Measurements from ENCODE around the gene THADA. TPM values are rescaled to one million over a fixed set of nuclear protein-coding genes. Genes with fewer than 3 reads are reported as not detected.

The THADA gene
- polyA plus RNA-seq, 3 donors, result 7.3 to 11.2 (median 9.7) TPM

- Histone ChIP-seq H3K27ac (ENCODE audit: low read depth in 1 of 2, low read length in 2 of 2) (peak overlapping the region in 1 of 2 donors; percentile 60), H3K79me2 (ENCODE audit: insufficient read depth, low read length) (no peaks in the 10 kb centered on the region), H3K9me3 (replicated peaks in 1 of 2; ENCODE audit: control insufficient read depth in 1 of 2, insufficient read depth in 1 of 2, low read length in 2 of 2) (no peaks in the 10 kb centered on the region), H4K20me1 (ENCODE audit: insufficient read depth, low read length) (no peaks in the 10 kb centered on the region), H3K4me3 (replicated peaks in 1 of 3; ENCODE audit: low read depth in 2 of 3, low read length in 3 of 3) (no peak overlapping the region), H3K9ac (ENCODE audit: insufficient read depth, low read length, poor library complexity, severe bottlenecking) (no peak overlapping the region), H3K27me3 (ENCODE audit: control insufficient read depth in 2 of 2, insufficient read depth in 2 of 2, low read length in 2 of 2) (no peaks in the 10 kb centered on the region), H3K4me2 (replicated peaks; ENCODE audit: extremely low read depth, low read length, poor library complexity, severe bottlenecking) (no peak overlapping the region), H3K36me3 (replicated peaks in 1 of 2; ENCODE audit: control insufficient read depth in 1 of 2, insufficient read depth in 2 of 2, low read length in 2 of 2) (no peaks in the 10 kb centered on the region), H2AFZ (ENCODE audit: insufficient read depth, low read depth, low read length, poor library complexity, severe bottlenecking) (no peak overlapping the region), H3K4me1 (ENCODE audit: control insufficient read depth in 1 of 2, insufficient read depth in 2 of 2, low read length in 2 of 2) (peaks cover 21 to 29% of the 10 kb centered on the region in 2 donors)
- Mint-ChIP-seq H3K27ac (peak overlapping the region in 5 of 7 donors; percentile 45 to 80 (median 59)), H3K36me3 (peaks cover 7 to 18% of the 10 kb centered on the region in 2 donors), H3K4me3 (no peak overlapping the region), H3K9me3 (no peaks in the 10 kb centered on the region), H3K27me3 (ENCODE audit: low read depth in 3 of 3) (no peaks in the 10 kb centered on the region), H3K4me1 (peaks cover 49% of the 10 kb centered on the region)
- intact Hi-C loops (cut with micrococcal nuclease), result loop anchor here (5.0 to 10.0 kb wide), 6 partner anchors 180 to 537 kb away; partner anchors contain the start of gene ZFP36L2 (in 2 of the 2)
- peak; percentile 65 to 78 (median 77) for DNase-seq
- TF ChIP-seq, protein P1, sequence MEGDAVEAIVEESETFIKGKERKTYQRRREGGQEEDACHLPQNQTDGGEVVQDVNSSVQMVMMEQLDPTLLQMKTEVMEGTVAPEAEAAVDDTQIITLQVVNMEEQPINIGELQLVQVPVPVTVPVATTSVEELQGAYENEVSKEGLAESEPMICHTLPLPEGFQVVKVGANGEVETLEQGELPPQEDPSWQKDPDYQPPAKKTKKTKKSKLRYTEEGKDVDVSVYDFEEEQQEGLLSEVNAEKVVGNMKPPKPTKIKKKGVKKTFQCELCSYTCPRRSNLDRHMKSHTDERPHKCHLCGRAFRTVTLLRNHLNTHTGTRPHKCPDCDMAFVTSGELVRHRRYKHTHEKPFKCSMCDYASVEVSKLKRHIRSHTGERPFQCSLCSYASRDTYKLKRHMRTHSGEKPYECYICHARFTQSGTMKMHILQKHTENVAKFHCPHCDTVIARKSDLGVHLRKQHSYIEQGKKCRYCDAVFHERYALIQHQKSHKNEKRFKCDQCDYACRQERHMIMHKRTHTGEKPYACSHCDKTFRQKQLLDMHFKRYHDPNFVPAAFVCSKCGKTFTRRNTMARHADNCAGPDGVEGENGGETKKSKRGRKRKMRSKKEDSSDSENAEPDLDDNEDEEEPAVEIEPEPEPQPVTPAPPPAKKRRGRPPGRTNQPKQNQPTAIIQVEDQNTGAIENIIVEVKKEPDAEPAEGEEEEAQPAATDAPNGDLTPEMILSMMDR (IDR thresholded peaks at IDR 0.05), result peak; percentile 87
These were observed 111.4 kb downstream of the THADA start for GRCh38 chr2:43484323-43484930.

DNA sequence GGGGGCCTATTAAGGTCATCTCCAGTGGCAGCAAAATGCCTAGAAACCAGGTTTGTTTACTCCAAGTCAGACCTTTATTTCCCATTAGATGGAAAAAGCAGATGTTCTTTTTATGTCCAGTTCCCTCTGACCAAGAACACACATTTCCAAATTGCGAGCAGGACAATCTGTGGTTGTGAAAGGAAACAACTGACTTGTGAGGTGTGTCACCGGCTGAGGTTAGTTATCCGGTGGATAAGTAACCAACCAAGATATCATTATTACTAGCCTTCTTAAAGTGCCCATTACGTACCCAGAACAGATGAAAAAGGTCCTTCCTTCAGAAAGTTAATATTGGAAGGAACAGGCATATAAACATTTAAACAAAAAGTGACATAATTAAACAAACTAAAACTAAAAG is 112.9 kb downstream of the THADA start:
- peak overlapping the region; percentile 53 for H3K4me2 ChIP-seq (replicated peaks; ENCODE audit: extremely low read depth, low read length, poor library complexity, severe bottlenecking)
- no peaks in the 10 kb centered on the region for H3K27me3 ChIP-seq (ENCODE audit: control insufficient read depth in 2 of 2, insufficient read depth in 2 of 2, low read length in 2 of 2)
- H3K79me2 ChIP-seq (ENCODE audit: insufficient read depth, low read length), result no peaks in the 10 kb centered on the region
- no peaks in the 10 kb centered on the region for H3K36me3 ChIP-seq (replicated peaks in 1 of 2; ENCODE audit: control insufficient read depth in 1 of 2, insufficient read depth in 2 of 2, low read length in 2 of 2)
- H3K9me3 ChIP-seq (replicated peaks in 1 of 2; ENCODE audit: control insufficient read depth in 1 of 2, insufficient read depth in 1 of 2, low read length in 2 of 2), result no peaks in the 10 kb centered on the region
- Mint-ChIP-seq H3K4me3 (peak overlapping the region in 1 of 2 donors; percentile 53), H3K9me3 (no peaks in the 10 kb centered on the region), H3K4me1 (peaks cover 50% of the 10 kb centered on the region), H3K27me3 (ENCODE audit: low read depth in 3 of 3) (no peaks in the 10 kb centered on the region), H3K27ac (peak overlapping the region in 6 of 7 donors; percentile 69 to 88 (median 83)), H3K36me3 (peaks cover 8 to 19% of the 10 kb centered on the region in 2 donors)
- H3K4me1 ChIP-seq (ENCODE audit: control insufficient read depth in 1 of 2, insufficient read depth in 2 of 2, low read length in 2 of 2), result peaks cover 21 to 29% of the 10 kb centered on the region in 2 donors
- TF ChIP-seq, protein P1 (IDR thresholded peaks at IDR 0.05), result no peak
- H4K20me1 ChIP-seq (ENCODE audit: insufficient read depth, low read length), result no peaks in the 10 kb centered on the region
- H2AFZ ChIP-seq (ENCODE audit: insufficient read depth, low read depth, low read length, poor library complexity, severe bottlenecking), result peak overlapping the region; percentile 22
- no CpG with 5 or more reads among the region's 4 CpGs for WGBS (ENCODE audit: insufficient coverage)
- peak; percentile 44 to 69 (median 54) for DNase-seq
- H3K4me3 ChIP-seq (replicated peaks in 1 of 3; ENCODE audit: low read depth in 2 of 3, low read length in 3 of 3), result peak overlapping the region in 1 of 3 experiments; percentile 47
- H3K9ac ChIP-seq (ENCODE audit: insufficient read depth, low read length, poor library complexity, severe bottlenecking), result no peak overlapping the region
- H3K27ac ChIP-seq (ENCODE audit: low read depth in 1 of 2, low read length in 2 of 2), result peak overlapping the region in 1 of 2 donors; percentile 70
- intact Hi-C loops (cut with micrococcal nuclease), result loop anchor here (5.0 to 10.0 kb wide), 6 partner anchors 178 to 536 kb away; partner anchors contain the start of gene ZFP36L2 (in 2 of the 2)

Measured in CD14-positive monocyte (primary cell).